Neural cell (in vitro differentiated cells): ENCODE data around the gene SYT15. TPM values are rescaled to one million over a fixed set of nuclear protein-coding genes. Genes with fewer than 3 reads are reported as not detected.

Experiments used
- H2AFZ ChIP-seq: fragments of 200-600, 300-800 bp; sonication (generic), shearing (Covaris generic); 2 replicates; pipeline ENCODE4 v1.6.0; 2014; ENCODE audit warnings: low read depth, mild to moderate bottlenecking, antibody characterized with exemption, low read length, moderate library complexity
- H3F3A ChIP-seq: fragments of 200-600 bp; shearing (Covaris generic); 2 replicates; pipeline ENCODE4 v1.6.1; 2016; ENCODE audit warnings: mild to moderate bottlenecking, moderate library complexity, mixed read lengths, antibody characterized with exemption, low read length; ENCODE audit not compliant: insufficient read depth, poor library complexity, severe bottlenecking
- H3K27ac ChIP-seq: fragments of 200-600, 300-800 bp; sonication (generic), shearing (Covaris generic); 2 replicates; pipeline ENCODE4 v1.5.1; 2014; ENCODE audit warnings: mild to moderate bottlenecking, low read length, moderate library complexity
- H3K27me3 ChIP-seq: fragments of 300-800, 200-600 bp; sonication (generic), shearing (Covaris generic); 2 replicates; pipeline ENCODE4 v1.6.0; 2014; ENCODE audit warnings: mild to moderate bottlenecking, low read depth, low read length, moderate library complexity; ENCODE audit not compliant: insufficient read depth
- H3K36me3 ChIP-seq: fragments of 300-800, 200-600 bp; sonication (generic), shearing (Covaris generic); 2 replicates; pipeline ENCODE4 v1.5.1; 2014; ENCODE audit warnings: mild to moderate bottlenecking, antibody characterized with exemption, low read length, moderate library complexity; ENCODE audit not compliant: insufficient read depth
- H3K4me2 ChIP-seq: fragments of 300-800, 200-600 bp; sonication (generic), shearing (Covaris generic); 2 replicates; pipeline ENCODE4 v1.6.0; 2014; ENCODE audit warnings: mild to moderate bottlenecking, low read length
- H3K4me3 ChIP-seq: fragments of 300-800, 200-600 bp; sonication (generic), shearing (Covaris generic); 2 replicates; pipeline ENCODE4 v1.5.1; 2014; ENCODE audit warnings: mild to moderate bottlenecking, low read length, moderate library complexity
- H3K79me2 ChIP-seq: fragments of 200-600 bp; shearing (Covaris generic); replicated peaks from 2 replicates; pipeline ENCODE4 v1.6.0; 2014; ENCODE audit warnings: mild to moderate bottlenecking, low read length, moderate library complexity; ENCODE audit not compliant: insufficient read depth
- H3K9ac ChIP-seq: fragments of 300-800, 200-600 bp; sonication (generic), shearing (Covaris generic); 2 replicates; pipeline ENCODE4 v1.6.1; 2016; ENCODE audit warnings: mild to moderate bottlenecking, low read length, mixed read lengths
- H3K9me2 ChIP-seq: fragments of 200-600 bp; shearing (Covaris generic); 2 replicates; pipeline ENCODE4 v1.6.1; 2016; ENCODE audit warnings: mild to moderate bottlenecking, low read length, mixed read lengths; ENCODE audit not compliant: insufficient read depth
- H3K9me3 ChIP-seq: fragments of 200-600, 300-800 bp; sonication (generic), shearing (Covaris generic); 2 replicates; pipeline ENCODE4 v1.6.1; 2016; ENCODE audit warnings: mild to moderate bottlenecking, mixed run types, low read length, moderate library complexity, mixed read lengths
- H4K20me1 ChIP-seq: fragments of 200-600 bp; shearing (Covaris generic); 2 replicates; pipeline ENCODE4 v1.6.1; 2016; ENCODE audit warnings: mild to moderate bottlenecking, mixed run types; ENCODE audit not compliant: insufficient read depth
- EP300 ChIP-seq: fragments of 450-650 bp; conservative IDR thresholded peaks from 2 replicates; pipeline ENCODE4 v1.6.1; 2014; ENCODE audit warnings: antibody characterized with exemption, mild to moderate bottlenecking, moderate library complexity; ENCODE audit not compliant: poor library complexity, severe bottlenecking
- EZH2 ChIP-seq: fragments of 200-600, 300-800 bp; shearing (Covaris generic), sonication (generic); IDR thresholded peaks from 2 replicates; pipeline ENCODE4 v1.6.1; 2014; ENCODE audit warnings: antibody characterized with exemption, low read length, borderline replicate concordance, mild to moderate bottlenecking; ENCODE audit not compliant: insufficient read depth, poor library complexity, severe bottlenecking
- MXI1 ChIP-seq: fragments of 450-650 bp; conservative IDR thresholded peaks from 2 replicates; pipeline ENCODE4 v1.6.1; 2014; ENCODE audit warnings: antibody characterized with exemption, mild to moderate bottlenecking; ENCODE audit not compliant: poor library complexity, severe bottlenecking
- POLR2AphosphoS5 ChIP-seq: IDR thresholded peaks from 2 replicates; pipeline ENCODE4 v1.6.1; 2012
- RAD21 ChIP-seq: fragments of 450-650 bp; conservative IDR thresholded peaks from 2 replicates; pipeline ENCODE4 v1.6.1; 2014; ENCODE audit warnings: antibody characterized with exemption, mild to moderate bottlenecking, moderate library complexity
- SMC3 ChIP-seq: fragments of 450-650 bp; conservative IDR thresholded peaks from 2 replicates; pipeline ENCODE4 v1.6.1; 2014; ENCODE audit warnings: antibody characterized with exemption, mild to moderate bottlenecking, moderate library complexity; ENCODE audit not compliant: poor library complexity
- polyA plus RNA-seq: library from polyadenylated mRNA; depleted of rRNA; stranded (reverse); fragments of >200 nt; gene quantifications from 2 replicates; pipeline ENCODE4 v1.2.3, GENCODE V29; 2014
- TF ChIP-seq, protein P1 (sequence below): fragments of 450-650 bp; IDR thresholded peaks from 2 replicates; pipeline ENCODE4 v1.5.1; 2014; ENCODE audit warnings: antibody characterized with exemption, mild to moderate bottlenecking, moderate library complexity; ENCODE audit not compliant: poor library complexity, severe bottlenecking
- TF ChIP-seq, protein P2 (sequence below): IDR thresholded peaks from 2 replicates; pipeline ENCODE4 v1.6.1; 2012; ENCODE audit warnings: borderline replicate concordance

SYT15 gene
- polyA plus RNA-seq, 1 donor from 2014 or later: not detected

DNA sequence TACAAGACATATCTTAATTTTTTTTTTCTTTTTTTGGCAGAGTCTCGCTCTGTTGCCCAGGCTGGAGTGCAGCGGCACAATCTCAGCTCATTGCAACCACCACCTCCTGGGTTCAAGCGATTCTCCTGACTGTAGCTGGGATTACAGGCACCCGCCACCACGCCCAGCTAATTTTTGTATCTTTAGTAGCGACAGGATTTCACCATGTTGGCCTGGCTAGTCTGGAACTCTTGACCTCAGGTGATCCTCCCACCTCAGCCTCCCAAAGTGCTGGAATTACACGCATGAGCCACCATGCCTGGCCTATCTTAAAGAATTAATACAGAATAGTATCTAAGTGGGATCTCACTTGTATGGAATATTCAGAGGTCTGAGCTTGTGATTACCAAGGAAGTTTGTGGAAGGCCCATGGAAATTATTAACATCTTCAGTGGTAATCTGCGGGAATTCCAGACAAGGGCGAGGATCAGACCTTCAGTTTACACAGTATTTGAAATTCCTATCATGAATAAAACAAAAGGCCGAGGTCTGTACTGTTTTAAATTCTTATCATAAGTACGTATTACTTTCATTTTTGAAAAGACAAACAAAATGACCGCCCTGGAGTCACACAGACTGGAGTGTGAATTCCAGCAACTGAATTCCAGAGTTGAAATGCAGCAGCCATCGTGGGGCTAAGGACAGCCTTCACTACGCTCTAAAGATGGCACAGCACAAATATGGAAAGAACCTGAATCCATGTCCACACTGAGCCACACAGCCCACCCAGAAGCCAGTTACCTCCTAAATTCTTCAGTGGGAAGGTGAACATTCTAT is 39.1 kb upstream of the SYT15 start:
- no peaks in the 10 kb centered on the region for H4K20me1 ChIP-seq
- H3F3A ChIP-seq: no peaks in the 10 kb centered on the region
- no peaks in the 10 kb centered on the region for H3K79me2 ChIP-seq
- no peak overlapping the region for H2AFZ ChIP-seq
- no peak overlapping the region for H3K4me2 ChIP-seq
- H3K4me3 ChIP-seq: no peak overlapping the region
- no peak overlapping the region for H3K27ac ChIP-seq
- TF ChIP-seq EP300 (no peak), SMC3 (no peak)
- no peaks in the 10 kb centered on the region for H3K36me3 ChIP-seq
- no peaks in the 10 kb centered on the region for H3K9me3 ChIP-seq
- H3K27me3 ChIP-seq: no peaks in the 10 kb centered on the region
- no peaks in the 10 kb centered on the region for H3K9me2 ChIP-seq
- H3K9ac ChIP-seq: no peak overlapping the region

GRCh38 chr10:46540412-46541016 is 38.4 kb upstream of the SYT15 start:
- Histone ChIP-seq H3K27me3 (no peaks in the 10 kb centered on the region), H3K9ac (no peak overlapping the region), H3K9me3 (no peaks in the 10 kb centered on the region), H3K79me2 (no peaks in the 10 kb centered on the region), H3F3A (no peaks in the 10 kb centered on the region), H3K36me3 (no peaks in the 10 kb centered on the region), H3K27ac (no peak overlapping the region), H4K20me1 (no peaks in the 10 kb centered on the region), H3K9me2 (no peaks in the 10 kb centered on the region), H3K4me2 (no peak overlapping the region), H2AFZ (no peak overlapping the region), H3K4me3 (no peak overlapping the region)
- TF ChIP-seq MXI1 (no peak), EZH2 (no peak), SMC3 (no peak), POLR2AphosphoS5 (no peak), EP300 (no peak), RAD21 (no peak)
- TF ChIP-seq, protein P1, sequence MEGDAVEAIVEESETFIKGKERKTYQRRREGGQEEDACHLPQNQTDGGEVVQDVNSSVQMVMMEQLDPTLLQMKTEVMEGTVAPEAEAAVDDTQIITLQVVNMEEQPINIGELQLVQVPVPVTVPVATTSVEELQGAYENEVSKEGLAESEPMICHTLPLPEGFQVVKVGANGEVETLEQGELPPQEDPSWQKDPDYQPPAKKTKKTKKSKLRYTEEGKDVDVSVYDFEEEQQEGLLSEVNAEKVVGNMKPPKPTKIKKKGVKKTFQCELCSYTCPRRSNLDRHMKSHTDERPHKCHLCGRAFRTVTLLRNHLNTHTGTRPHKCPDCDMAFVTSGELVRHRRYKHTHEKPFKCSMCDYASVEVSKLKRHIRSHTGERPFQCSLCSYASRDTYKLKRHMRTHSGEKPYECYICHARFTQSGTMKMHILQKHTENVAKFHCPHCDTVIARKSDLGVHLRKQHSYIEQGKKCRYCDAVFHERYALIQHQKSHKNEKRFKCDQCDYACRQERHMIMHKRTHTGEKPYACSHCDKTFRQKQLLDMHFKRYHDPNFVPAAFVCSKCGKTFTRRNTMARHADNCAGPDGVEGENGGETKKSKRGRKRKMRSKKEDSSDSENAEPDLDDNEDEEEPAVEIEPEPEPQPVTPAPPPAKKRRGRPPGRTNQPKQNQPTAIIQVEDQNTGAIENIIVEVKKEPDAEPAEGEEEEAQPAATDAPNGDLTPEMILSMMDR: no peak
- TF ChIP-seq, protein P2, sequence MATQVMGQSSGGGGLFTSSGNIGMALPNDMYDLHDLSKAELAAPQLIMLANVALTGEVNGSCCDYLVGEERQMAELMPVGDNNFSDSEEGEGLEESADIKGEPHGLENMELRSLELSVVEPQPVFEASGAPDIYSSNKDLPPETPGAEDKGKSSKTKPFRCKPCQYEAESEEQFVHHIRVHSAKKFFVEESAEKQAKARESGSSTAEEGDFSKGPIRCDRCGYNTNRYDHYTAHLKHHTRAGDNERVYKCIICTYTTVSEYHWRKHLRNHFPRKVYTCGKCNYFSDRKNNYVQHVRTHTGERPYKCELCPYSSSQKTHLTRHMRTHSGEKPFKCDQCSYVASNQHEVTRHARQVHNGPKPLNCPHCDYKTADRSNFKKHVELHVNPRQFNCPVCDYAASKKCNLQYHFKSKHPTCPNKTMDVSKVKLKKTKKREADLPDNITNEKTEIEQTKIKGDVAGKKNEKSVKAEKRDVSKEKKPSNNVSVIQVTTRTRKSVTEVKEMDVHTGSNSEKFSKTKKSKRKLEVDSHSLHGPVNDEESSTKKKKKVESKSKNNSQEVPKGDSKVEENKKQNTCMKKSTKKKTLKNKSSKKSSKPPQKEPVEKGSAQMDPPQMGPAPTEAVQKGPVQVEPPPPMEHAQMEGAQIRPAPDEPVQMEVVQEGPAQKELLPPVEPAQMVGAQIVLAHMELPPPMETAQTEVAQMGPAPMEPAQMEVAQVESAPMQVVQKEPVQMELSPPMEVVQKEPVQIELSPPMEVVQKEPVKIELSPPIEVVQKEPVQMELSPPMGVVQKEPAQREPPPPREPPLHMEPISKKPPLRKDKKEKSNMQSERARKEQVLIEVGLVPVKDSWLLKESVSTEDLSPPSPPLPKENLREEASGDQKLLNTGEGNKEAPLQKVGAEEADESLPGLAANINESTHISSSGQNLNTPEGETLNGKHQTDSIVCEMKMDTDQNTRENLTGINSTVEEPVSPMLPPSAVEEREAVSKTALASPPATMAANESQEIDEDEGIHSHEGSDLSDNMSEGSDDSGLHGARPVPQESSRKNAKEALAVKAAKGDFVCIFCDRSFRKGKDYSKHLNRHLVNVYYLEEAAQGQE: no peak
